WERI-Rb-1 (cell line): ENCODE measurements around the gene TNP1.

ENCODE experiments used
- DNase-seq: peaks from one replicate; pipeline ENCODE4 v3.0.0-alpha.2; 2020
- H3K27ac ChIP-seq: fragments of 250-450 bp; sonication (Bioruptor Pico); 2 replicates; pipeline ENCODE4 v1.5.1; 2020; ENCODE audit warnings: mild to moderate bottlenecking, moderate library complexity
- H3K27me3 ChIP-seq: fragments of 250-450 bp; sonication (Bioruptor Pico); 2 replicates; pipeline ENCODE4 v1.5.1; 2021; ENCODE audit warnings: mild to moderate bottlenecking, low read depth, moderate library complexity; ENCODE audit not compliant: insufficient read depth, severe bottlenecking
- H3K36me3 ChIP-seq: fragments of 250-450 bp; sonication (Bioruptor Pico); 2 replicates; pipeline ENCODE4 v1.5.1; 2020; ENCODE audit warnings: mild to moderate bottlenecking, moderate library complexity
- H3K4me3 ChIP-seq: 2 replicates; pipeline ENCODE4 v1.5.1; 2011; ENCODE audit warnings: low read depth, mild to moderate bottlenecking, control low read depth, low read length
- H3K9me3 ChIP-seq: fragments of 250-450 bp; sonication (Bioruptor Pico); 2 replicates; pipeline ENCODE4 v1.5.1; 2021; ENCODE audit warnings: mild to moderate bottlenecking, moderate library complexity; ENCODE audit not compliant: severe bottlenecking
- CTCF ChIP-seq: IDR thresholded peaks from 2 replicates; pipeline ENCODE4 v1.5.1; 2011; ENCODE audit warnings: low read depth, mild to moderate bottlenecking, control low read depth, inconsistent platforms, low read length

Gene TNP1

DNA sequence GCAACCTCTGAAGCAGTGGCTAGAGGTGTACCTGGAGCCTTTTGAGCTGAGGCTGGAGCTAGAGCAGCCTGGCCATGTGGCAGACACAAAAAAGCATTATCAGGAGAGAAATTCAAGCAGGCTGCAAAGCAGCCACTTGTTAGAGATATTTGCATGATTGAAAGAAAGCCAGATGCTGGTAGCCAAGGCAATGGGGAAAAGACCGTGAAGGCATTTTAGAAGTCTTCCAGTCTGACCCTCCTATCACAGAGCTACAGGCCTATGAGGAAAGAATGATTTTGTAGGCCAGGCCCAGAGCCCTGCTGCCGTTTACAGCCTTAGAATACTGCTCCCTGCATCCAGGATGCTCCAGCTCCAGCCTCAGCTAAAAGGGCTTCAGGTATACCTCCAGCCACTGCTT lies 41.4 kb upstream of the TNP1 start:
- Histone ChIP-seq H3K9me3 (no peaks in the 10 kb centered on the region), H3K4me3 (no peak overlapping the region)
- no peak for TF ChIP-seq CTCF

DNA sequence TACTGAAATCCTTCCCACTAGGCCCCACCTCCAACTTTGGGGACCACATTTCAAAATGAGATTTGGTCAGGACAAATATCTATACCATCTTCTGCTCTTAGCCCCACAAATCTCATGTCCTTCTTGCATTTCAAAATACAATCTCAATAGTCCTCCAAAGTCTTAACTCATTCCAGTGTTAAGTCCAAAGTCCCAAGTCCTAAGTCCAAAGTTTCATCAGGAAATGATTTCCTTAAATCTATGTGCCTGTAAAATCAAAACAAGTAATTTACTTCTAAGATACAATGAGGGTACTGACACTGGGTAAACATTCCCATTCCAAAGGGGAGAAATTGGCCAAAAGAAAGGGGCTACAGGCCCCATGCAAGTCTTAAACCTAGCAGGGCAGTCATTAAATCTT lies 40.5 kb upstream of the TNP1 start:
- H3K27ac ChIP-seq = no peak overlapping the region
- H3K27me3 ChIP-seq = no peaks in the 10 kb centered on the region
- no peak for DNase-seq
- no peak for TF ChIP-seq CTCF
- no peak overlapping the region for H3K4me3 ChIP-seq
- no peaks in the 10 kb centered on the region for H3K9me3 ChIP-seq
- no peaks in the 10 kb centered on the region for H3K36me3 ChIP-seq

More for the DNA sequence above, 41.4 kb upstream of the TNP1 start:
- H3K27me3 ChIP-seq = no peaks in the 10 kb centered on the region
- no peak for DNase-seq
- no peak overlapping the region for H3K27ac ChIP-seq
- no peaks in the 10 kb centered on the region for H3K36me3 ChIP-seq

DNA sequence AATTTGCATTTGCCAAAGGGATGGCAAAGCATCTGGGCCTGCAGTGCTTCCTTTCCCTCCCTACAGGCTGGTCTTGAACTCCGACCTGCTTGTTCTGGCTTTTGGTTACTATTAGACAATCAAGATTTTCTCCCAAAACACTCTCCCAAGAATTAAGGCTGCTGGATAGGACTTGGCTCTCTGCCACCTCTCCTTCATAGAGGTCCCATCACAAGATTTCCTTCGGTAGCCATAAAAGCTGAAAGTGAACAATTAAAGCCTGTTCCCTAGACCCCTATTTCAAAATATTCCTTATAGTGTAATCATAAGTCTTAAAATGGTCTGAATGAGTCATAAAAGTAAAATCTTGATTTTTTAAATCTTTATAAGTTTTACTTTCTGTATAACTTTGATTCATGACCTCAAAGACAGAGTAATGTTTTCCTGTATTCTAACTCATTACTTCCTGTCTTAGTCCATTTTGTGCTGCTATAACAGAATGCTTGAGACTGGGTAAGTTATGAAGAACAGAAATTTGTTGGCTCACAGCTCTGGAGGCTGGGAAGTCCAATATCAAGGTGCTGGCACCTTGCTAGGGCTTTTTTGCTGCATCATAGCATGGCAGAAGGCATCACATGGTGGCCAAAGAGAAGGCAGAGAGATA lies 37.8 kb upstream of the TNP1 start:
- H3K27me3 ChIP-seq = no peaks in the 10 kb centered on the region
- no peak for DNase-seq
- H3K4me3 ChIP-seq = no peak overlapping the region
- no peak overlapping the region for H3K27ac ChIP-seq
- H3K36me3 ChIP-seq = no peaks in the 10 kb centered on the region
- no peak for TF ChIP-seq CTCF
- H3K9me3 ChIP-seq = peaks cover 2% of the 10 kb centered on the region

GRCh38 chr2:216890138-216890537 lies 30.3 kb upstream of the TNP1 start:
- no peak overlapping the region for H3K27ac ChIP-seq
- no peak for DNase-seq
- H3K9me3 ChIP-seq = peaks cover 2% of the 10 kb centered on the region
- no peak for TF ChIP-seq CTCF
- H3K4me3 ChIP-seq = no peak overlapping the region
- no peaks in the 10 kb centered on the region for H3K27me3 ChIP-seq
- H3K36me3 ChIP-seq = no peaks in the 10 kb centered on the region

DNA sequence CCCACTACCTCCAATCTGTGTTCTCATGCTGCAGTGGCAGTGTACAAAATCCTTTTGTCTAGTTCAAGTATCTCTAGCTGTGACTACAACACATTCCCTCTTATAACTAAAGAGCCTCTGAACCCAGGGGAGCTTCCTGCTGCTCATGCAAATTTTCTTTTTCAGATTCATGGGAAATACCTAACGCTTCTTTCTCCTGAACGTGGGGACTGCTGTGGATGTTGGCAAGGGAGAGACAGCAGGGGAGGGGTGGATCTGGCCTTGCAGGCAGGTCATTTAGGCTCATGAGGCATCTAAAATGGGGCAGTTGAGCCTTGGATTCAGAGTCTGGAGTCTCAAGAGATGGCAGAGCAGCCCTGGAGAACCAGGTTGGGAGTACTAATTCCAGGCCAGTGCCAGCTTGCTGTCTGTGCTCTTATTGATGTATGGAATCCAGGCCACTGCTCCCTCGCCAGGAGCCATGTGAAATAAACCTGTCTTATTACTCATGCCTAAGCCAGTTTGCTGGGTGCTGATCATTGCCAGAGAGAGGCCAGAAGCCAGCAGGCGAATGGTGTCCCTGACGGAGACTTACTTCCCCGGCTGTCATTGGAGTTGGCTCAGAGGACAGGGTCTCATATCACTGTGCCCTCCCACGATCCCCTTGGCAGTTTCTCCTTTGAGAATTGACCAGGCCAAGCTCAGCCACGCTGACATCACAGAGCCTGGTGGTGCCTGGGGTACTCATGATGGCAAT lies 29.2 kb upstream of the TNP1 start:
- Histone ChIP-seq H3K9me3 (peaks cover 2% of the 10 kb centered on the region), H3K36me3 (no peaks in the 10 kb centered on the region), H3K4me3 (no peak overlapping the region), H3K27me3 (no peaks in the 10 kb centered on the region), H3K27ac (no peak overlapping the region)
- TF ChIP-seq CTCF = no peak
- no peak for DNase-seq

GRCh38 chr2:216888081-216888480 lies 28.2 kb upstream of the TNP1 start:
- TF ChIP-seq CTCF = no peak

More at GRCh38 chr2:216888081-216888480, 28.2 kb upstream of the TNP1 start:
- no peak overlapping the region for H3K4me3 ChIP-seq
- no peak overlapping the region for H3K27ac ChIP-seq
- no peaks in the 10 kb centered on the region for H3K27me3 ChIP-seq
- no peaks in the 10 kb centered on the region for H3K9me3 ChIP-seq
- DNase-seq = no peak
- no peaks in the 10 kb centered on the region for H3K36me3 ChIP-seq
